ENCODE results near the gene RGSL1.

The RGSL1 gene

DNA sequence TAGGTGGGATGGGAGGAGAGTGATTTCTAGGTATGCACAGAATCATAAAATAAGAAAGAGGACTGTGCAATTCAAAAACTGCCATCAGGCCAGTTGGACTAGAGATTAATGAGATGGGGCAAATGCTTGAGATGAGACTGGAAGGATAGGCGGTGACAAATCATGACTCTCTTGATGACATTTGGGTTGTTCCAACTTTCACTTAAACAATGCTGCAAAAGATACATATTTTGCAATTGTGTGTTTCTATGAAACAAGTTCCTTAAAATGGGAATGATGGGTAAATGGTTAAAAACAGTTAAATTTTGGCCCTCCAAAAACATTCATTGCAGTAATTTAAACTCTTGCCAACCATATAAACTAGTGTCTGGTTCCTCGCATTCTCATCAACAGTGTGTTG lies 84.0 kb downstream of the RGSL1 start:
- FAIRE-seq (no peak), DNase-seq (ENCODE audit: low spot score) (no peak)

DNA sequence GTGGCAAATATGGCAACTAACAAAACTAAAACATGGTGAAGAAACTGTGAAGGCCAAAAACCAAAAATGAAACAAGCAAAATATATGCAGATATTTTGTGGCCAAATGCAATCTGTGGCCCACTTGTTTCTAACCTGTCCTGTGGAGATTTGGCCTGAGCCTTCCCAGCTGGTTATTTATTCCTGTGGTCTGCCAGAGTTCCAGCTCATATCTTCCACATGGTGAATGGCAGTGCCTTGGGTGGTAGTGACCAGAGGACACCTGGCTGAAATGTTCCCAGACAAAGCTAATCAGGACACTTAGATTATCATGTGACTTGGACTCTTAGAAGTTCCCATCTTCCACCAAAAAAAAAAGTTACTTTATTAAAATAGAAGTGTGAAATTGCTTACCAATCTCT lies 99.4 kb downstream of the RGSL1 start:
- FAIRE-seq (no peak), DNase-seq (ENCODE audit: low spot score) (no peak)

DNA sequence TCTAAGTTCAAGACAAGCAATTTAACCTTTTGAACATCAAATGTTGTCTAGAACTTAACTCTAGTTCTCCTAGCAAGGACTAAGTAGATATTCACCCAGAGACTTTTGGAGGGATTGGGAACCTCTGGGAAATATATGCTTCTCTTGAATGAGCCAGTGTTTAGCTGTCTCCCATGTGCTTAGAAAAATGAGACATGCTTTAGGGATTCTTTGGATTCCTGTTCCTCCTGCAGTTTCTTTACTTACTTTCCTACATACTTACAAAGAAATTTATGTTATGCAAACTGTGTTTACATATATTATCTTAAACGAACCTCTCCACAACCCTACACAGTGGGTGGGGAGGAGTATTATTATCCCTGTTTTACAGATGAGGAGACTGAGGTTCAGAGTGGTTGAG lies 99.9 kb downstream of the RGSL1 start:
- FAIRE-seq, result no peak
- DNase-seq (ENCODE audit: low spot score), result no peak

DNA sequence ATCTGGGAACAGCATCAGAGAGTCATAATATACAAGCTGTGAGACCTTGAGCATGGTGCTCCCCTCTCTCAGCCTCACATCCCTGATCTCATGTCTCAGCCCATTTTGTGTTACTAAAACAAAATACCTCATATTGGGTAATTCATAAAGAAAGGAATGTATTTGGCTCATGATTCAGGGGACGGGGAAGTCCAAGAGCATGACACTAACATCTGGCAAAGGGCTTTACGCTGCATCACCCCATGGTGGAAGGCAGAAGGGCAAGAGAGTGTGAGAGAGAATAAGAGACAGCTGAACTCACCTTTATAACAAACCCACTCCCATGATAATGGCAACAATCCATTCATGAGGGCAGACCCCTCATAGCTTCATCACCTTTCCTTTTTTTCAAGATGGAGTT lies 102.6 kb downstream of the RGSL1 start:
- DNase-seq (ENCODE audit: low spot score) (no peak), FAIRE-seq (no peak)

DNA sequence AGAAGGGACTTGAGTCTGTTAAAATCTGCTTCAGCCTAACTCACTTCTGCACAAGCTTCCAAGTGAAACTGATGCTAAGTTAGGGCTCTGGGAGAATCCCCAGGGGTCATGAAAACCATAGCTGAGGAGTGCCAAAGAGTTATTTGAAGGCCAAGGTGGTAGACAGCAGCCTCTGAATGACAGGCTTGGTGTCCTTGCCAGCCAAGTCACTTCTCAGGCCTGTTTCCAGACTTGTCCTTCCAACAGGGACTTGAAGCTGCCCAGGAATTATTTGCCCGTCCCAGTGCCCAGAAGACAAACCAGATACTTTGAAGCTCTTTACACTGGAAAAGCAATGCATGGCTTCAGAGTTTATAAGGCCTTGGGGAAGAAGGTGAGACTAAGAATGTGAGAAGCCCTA lies 105.5 kb downstream of the RGSL1 start:
- no peak for DNase-seq (ENCODE audit: low spot score)
- FAIRE-seq, result no peak

DNA sequence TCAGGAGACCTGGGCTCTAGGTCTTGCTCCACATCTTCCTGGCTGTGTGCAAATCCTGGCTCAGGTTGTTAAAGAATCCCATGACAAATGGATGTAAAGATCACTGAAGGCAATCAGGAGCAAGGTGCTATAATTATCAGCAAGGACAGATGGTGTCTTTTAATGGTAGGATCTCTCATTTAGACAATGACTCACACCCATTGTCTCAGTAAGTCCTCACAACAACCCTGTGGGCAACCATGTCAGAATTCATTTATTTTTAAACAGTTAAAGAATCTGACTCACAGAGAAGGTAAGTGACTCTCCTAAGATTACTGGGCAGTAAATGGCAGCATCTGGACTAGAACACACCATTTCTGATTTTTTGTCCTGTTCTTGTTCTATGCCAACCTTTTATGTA lies 106.3 kb downstream of the RGSL1 start:
- FAIRE-seq (no peak), DNase-seq (ENCODE audit: low spot score) (no peak)

DNA sequence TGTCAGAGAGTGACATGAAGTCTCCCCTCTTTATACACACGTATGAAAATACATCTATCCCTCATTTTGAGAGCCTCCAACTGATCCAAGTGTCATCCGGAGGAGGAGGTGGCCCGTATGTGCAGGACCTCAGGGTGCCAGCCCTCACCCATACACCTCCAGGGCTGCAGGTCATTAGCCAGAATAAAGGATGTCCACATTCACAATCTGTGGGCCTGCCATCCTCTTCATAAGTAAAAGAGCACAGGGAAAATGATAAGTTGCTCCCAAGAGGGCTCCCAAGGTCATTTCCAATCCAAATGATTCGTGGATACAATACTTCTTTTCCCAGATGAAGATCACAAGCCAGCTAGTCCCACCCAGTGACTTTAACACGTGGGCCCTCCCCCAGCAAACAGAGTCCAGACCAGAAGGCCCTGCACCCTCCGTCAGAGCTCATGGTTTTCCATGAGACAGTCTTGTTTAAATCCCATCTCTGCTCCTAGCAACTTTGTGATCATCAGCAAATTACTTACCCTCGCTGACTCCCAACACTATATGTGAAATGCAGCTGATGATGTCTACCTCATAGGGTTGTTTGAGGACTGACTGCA lies 110.5 kb downstream of the RGSL1 start:
- FAIRE-seq, result no peak
- no peak for DNase-seq (ENCODE audit: low spot score)

DNA sequence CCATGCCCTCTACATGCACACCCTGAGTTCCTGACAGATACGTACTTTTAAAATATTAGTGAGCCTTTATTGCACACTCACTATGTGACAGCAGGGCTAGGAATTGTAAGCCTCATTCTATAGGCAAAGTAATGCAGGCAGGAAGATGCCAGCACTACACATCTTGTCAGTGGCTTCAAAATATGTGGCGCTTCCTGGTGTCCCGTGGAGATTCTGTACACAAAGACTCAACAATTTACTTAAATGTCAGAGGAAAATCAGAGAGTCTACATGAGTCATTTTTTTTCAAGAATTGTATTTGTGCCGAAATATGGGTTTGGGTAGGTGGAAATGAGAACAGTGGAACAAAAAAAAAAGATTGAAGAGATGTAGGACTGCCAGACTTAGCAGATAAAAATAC lies 111.5 kb downstream of the RGSL1 start:
- DNase-seq (ENCODE audit: low spot score), result no peak
- FAIRE-seq, result no peak

DNA sequence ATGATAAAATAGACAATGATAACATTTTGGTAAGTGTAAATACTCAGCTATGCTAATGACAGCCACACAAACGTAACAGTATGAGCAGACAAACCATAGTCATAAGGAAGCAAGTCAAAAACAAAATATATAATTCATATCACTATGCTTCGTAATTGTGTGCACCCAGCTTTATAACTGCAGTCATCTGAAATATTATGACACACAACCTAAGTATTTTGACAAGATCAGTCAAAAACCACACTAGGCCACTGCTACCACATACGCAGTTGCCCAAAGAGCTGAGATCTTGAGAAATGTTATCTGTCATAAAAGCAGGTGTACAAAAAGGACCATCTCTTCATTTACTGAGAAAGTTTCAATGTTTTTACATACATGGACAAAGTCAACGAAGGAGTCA lies 113.1 kb downstream of the RGSL1 start:
- no peak for DNase-seq (ENCODE audit: low spot score)
- FAIRE-seq, result no peak

DNA sequence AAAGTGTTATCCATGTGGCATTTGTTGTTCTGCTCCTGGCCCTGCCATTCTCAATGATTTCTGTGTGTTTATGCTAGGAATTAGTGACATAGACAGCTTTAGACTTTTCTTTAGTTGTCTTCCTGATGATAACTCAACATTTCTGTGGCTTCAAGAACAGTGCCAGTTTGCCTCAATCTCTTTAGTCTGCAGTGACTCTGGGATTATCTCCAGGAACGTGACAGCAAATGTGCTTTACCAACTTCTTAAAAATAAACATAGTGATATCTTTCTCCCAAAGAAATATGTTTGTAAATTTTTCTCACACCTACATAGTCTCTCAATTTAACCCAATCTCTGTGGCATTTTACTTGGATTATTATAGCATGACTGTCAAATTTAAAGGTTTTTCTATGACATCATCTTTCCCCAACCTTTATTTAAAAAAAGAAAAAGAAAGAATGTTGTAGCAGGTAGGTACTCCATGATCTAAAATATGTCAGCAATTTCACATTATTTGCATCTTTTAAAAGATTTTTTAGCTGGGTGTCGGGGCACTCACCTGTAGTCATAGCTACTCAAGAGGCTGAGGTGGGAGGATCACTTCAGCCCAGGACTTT lies 114.6 kb downstream of the RGSL1 start:
- no peak for FAIRE-seq
- DNase-seq (ENCODE audit: low spot score), result no peak

DNA sequence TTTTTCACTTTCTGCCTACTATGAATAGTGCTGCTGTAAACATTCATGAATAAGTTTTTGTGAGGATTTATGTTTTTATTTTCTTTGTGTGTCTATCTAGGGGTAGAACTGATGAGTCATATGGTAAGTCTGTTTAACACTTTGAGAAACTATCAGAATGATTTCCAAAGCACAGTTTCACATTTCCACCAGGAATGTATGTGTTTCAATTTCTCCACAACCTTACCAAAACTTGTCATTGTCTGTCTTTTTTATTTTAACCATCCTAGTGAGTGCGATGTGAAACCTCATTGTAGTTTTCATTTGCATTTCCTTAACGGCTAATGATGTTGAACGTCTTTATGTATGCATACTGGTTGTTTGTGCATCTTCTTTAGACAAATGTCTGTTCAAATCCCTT lies 115.6 kb downstream of the RGSL1 start:
- no peak for FAIRE-seq

DNA sequence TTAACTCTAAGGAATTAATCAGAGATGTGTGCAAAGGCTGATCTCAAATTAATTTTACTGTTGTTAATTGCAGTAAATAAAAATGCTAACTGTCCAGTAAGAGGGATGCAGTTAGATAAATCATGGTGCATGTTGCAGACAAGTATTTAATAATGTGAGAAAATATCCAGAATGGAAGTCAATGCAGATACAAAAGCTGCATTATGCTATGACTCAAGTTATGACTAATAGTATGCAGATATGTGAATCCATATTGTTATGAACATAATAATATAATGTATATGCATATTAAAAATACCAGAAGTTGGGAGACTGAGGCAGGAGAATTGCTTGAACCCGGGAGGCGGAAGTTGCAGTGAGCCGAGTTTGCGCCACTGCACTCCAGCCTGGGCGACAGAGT lies 117.7 kb downstream of the RGSL1 start:
- FAIRE-seq (no peak), DNase-seq (ENCODE audit: low spot score) (no peak)

More for the DNA sequence above, 115.6 kb downstream of the RGSL1 start:
- no peak for DNase-seq (ENCODE audit: low spot score)

DNA sequence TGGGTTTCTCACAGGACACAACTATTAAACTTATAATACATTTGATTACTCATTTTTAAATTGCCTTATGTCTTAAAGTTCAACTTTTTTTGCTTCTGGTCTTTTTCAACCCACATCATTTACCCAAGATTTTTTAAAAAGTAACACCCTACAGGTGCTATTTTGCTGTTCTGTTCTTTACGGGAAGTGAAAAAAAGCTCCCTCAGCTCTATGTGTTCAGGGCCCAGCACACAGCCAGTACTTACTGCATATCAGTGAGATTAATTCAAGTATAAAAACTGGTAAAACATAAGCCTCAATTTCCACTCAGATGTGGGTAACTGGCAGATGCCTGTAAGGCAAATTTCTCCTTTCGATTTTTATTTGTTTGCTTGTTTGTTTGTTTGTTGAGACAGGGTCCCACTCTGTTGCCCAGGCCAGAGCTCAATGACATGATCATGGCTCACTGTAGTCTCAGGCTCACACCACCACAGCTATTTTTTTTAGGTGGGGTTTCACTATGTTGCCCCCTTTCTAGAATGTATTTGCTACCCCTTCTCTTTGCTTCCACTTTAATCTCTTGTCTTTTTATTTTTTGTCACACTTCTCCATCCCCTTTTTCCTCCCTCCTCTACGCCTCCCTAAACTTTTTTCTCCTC lies 118.8 kb downstream of the RGSL1 start:
- DNase-seq (ENCODE audit: low spot score) (no peak), FAIRE-seq (no peak)

DNA sequence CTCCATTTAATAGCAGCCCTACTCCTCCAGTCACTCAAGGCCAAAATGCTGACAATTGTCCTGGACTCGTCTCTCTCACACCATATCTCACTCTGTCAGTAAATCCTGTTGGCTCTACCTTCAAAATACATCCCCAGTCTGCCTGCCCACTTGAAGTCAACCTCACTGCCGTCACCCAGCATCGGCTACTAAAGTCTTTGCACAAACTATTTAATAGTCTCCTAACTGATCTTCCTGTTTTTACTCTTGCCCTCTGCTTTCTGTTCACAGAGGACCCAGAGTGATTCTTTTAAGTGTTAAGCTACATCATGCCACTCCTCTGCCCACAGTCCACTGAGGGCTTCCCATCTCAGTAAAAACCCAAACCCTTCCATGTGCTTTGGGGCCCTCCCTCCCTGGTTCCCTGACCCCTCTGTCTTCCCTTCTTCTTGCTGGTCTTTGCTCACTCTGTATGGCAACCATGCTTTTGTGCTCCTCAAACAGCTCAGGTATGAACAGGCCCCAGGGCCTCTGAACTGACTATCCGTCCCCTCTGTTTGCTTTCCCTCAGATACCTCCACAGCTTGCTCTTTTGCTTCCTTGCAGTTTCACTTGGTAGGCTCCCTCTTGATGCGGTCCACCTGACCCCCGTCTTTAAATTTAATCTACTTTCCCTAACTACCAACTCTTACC lies 120.1 kb downstream of the RGSL1 start:
- DNase-seq (ENCODE audit: low spot score), result no peak
- no peak for FAIRE-seq

DNA sequence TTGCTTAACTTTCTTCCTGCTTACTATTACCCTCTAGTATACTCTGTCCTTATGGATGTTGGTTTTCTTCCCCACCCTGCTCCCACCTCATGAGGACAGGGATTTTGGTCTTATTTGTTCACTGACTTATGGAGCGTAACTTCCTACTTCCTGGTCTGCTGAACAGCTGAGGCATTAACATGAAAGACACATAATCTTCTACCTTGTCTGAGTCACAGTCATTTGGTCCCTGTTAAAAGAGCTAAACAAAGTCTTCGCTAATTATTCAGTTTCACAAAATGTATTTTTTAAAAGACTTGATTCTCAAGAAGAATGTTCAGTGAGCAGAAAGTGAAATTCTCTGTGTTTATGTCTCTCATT lies 120.6 kb downstream of the RGSL1 start:
- FAIRE-seq, result no peak
- DNase-seq (ENCODE audit: low spot score), result no peak

DNA sequence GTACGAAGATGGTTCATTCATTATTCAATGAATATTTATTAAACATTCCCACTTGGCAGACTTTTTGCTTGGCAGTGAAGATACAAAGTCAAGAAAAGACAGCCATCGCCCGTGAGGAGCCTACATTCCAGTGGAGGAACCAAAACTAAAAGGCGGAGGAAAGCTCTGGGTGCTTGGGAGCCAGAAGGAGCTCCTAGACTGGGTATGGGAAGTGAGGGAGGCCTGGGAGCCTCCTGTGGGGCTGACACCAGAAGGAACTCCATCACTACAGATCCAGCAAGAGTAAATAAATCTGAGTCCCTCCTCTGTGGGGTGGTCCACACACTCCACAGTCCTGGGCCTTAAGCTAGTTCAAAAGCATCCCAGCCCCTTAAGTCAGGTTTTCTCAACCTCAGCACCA lies 124.2 kb downstream of the RGSL1 start:
- DNase-seq (ENCODE audit: low spot score), result no peak
- FAIRE-seq, result no peak

DNA sequence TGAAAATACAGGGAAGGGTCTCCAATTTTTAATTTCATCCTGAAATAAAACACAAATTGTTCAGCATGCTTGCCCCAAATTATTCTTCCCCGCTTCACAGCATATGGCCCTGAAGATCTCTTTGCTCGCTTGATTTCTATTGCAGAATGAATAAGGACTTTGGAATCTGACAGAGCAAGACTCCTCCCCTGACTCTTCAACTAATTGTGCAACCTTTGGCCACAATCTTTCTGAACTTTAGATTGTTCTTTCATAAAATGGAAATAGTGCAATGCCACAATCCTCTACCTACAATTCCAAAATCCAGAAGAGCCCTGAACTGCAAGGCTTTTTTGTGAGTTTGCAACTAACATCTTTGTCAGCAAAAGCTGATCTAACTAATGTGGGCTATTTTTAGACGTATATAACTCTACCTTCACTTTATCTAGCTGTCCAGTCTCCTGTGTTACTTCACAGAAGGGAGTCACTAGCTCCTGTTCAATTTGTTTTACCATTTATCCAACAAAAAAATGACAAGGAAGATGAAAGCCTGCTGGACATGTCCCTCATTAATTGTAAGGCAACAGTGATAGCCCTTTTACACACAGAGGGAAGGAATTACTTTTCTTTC lies 125.7 kb downstream of the RGSL1 start:
- no peak for FAIRE-seq
- DNase-seq (ENCODE audit: low spot score), result peak; percentile 25

DNA sequence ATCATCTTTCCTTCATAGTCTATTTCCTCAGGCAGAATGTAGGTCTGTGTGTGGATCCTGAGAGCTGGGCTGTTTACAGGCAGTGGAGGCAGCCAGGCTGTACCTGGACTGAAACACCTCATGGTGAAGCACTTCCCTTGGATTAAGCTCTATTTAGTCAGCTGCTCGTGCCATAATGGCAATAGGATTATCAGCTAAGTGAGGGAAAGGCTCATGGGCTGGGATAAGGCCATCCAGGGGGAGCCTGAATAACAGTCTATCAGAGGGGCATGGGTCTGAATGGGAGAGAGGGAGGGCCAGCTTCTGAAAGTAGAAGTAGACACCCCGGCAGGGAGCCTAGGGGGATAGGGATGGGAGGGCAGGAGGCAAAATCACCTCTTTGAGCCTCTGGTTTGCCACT lies 130.8 kb downstream of the RGSL1 start:
- no peak for FAIRE-seq
- DNase-seq (ENCODE audit: low spot score), result no peak

DNA sequence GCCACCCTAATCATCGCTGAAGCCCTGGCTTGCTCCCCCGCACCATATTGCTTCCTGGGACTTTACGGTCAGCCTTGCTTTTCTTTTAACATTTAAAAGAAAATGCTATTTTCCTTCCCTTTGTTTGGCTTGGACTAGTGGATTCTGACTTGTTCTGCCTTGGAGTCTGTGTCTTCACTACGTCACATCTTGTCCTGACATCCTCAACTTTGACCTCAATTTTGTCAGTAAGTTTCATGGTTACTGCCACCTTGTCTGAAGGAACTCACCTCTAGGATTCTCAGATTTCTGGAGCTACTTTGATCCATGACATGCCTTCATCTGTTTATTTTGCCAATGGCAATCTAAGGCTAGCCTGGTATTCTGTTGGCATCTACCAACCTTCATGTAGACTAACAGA lies 134.8 kb downstream of the RGSL1 start:
- FAIRE-seq (no peak), DNase-seq (ENCODE audit: low spot score) (no peak)

DNA sequence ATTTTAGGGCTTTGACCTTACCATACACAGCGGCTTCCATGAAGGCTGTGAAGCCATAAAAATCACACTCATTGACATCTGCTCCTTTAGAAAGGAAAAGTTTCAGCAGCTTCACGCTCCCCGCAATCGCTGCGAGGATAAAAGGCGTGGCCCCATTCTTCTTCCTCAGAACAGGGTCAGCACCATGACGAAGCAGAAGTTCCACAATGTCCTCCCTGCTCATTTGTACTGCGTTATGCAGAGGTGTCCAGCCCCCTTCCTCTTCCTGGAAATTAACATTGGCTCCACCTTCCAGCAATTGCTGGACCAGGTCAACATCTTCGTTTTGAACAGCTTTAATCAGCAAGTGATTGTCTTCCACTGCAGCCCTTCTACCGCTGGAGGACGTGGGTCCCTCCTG lies 136.4 kb downstream of the RGSL1 start:
- FAIRE-seq (no peak), DNase-seq (ENCODE audit: low spot score) (no peak)

DNA sequence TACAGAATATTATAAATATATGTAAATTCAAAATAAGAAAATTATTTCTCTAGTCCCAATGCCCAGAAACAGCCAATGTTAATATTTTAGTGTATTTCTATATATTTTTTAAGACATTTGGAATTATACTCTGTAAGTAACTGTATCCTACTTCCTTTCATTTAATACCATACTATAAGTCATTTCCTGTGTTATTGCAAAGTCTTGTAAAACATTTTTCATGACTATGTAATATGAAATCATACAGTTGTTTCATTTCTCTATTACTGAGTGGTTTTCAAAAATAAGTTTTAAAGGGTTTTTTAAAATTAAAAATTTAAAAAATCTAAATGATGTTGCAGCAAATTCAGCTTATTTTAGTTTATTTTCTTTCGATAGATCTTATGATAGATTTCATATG lies 137.1 kb downstream of the RGSL1 start:
- no peak for DNase-seq (ENCODE audit: low spot score)

More for the DNA sequence above, 137.1 kb downstream of the RGSL1 start:
- FAIRE-seq, result no peak
